Suprapubic skin (tissue), 4 donors: ENCODE data around the gene CARMIL3. TPM values are rescaled to one million over a fixed set of nuclear protein-coding genes. Genes with fewer than 3 reads are reported as not detected.
A peak's percentile ranks its signal among the peaks of the same experiment; 100 is the strongest.

Source experiments
- DNase-seq, 2 donors: peaks; one replicate each; pipeline ENCODE4 v3.0.0-alpha.2; 2019; ENCODE audit warnings: low spot score in 2 of 2
- H3K27ac ChIP-seq: fragments of 200-600 bp; sonication (generic); one replicate; pipeline ENCODE4 v1.5.1; 2019
- H3K27me3 ChIP-seq: fragments of 200-600 bp; sonication (generic); one replicate; pipeline ENCODE4 v1.5.1; 2019
- H3K36me3 ChIP-seq: fragments of 200-600 bp; sonication (generic); one replicate; pipeline ENCODE4 v1.5.1; 2019
- H3K4me1 ChIP-seq: fragments of 200-600 bp; sonication (generic); one replicate; pipeline ENCODE4 v1.5.1; 2019
- H3K4me3 ChIP-seq: fragments of 200-600 bp; sonication (generic); one replicate; pipeline ENCODE4 v1.5.1; 2019; ENCODE audit warnings: mild to moderate bottlenecking
- H3K9me3 ChIP-seq: fragments of 200-600 bp; sonication (generic); one replicate; pipeline ENCODE4 v1.5.1; 2019
- EP300 ChIP-seq: sonication (generic); formaldehyde crosslinking; IDR thresholded peaks from one replicate; pipeline ENCODE4 v1.6.1; 2017; ENCODE audit warnings: antibody characterized with exemption
- POLR2A ChIP-seq, 2 donors: fragments of 450-650 bp; IDR thresholded peaks; one replicate each; pipeline ENCODE4 v1.6.1; 2017; ENCODE audit warnings: antibody characterized with exemption in 2 of 2, mild to moderate bottlenecking in 2 of 2, moderate library complexity in 2 of 2
- POLR2AphosphoS5 ChIP-seq, 3 donors: sonication (generic); formaldehyde crosslinking; IDR thresholded peaks; one replicate each; pipeline ENCODE4 v1.6.1; 2017; ENCODE audit warnings: antibody characterized with exemption in 3 of 3
- WGBS: methylation state at CpG from one replicate; pipeline ENCODE4 v1.1.5; 2018; 5-methylcytosine and 5-hydroxymethylcytosine counted together
- total RNA-seq, 4 donors: library from RNA; depleted of rRNA; stranded (reverse); fragments of >200 nt; gene quantifications; one replicate each; pipeline ENCODE4 v1.1.0, GENCODE V29; 2016
- TF ChIP-seq, protein P1 (sequence below), 2 donors: fragments of 200-600 bp in 1 of 2; fragments of 450-650 bp in 1 of 2; sonication (generic) in 1 of 2; IDR thresholded peaks; one replicate each; pipeline ENCODE4 v1.5.1; 2016 to 2019; ENCODE audit warnings: antibody characterized with exemption in 2 of 2, mild to moderate bottlenecking in 1 of 2, moderate library complexity in 1 of 2

The CARMIL3 gene
- total RNA-seq, 4 donors from 2014 or later = 5.9 to 11.2 (median 7.7) TPM

DNA sequence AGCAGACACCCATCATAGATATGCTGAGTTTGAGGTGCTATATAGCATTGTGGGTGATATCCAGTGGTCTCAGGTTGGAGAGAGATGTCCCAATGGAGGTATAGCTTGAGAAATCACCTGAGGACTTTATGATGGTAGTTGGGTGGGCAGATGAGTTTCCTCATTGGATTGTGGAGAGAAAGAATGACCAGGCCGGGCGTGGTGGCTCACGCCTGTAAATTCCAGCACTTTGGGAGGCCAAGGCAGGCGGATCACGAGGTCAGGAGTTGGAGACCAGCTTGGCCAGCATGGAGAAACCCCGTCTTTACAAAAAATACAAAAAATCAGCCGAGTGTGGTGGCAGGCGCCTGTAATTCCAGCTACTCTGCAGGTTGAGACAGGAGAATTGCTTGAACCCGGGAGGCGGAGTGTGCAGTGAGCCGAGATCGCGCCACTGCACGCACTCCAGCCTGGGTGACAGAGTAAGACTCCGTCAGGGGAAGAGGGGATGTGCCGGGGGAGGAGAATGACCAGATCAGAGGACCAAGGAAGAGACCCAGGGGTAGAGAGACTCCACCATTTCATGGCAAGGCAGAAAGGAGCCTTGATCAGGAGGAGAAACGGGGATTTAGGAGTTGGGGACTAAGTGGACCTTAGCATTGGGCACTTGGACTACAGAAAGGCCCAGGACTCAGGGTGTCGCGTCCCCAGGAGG is 41.5 kb downstream of the CARMIL3 start:
- Histone ChIP-seq H3K27ac (peak overlapping the region; percentile 94), H3K36me3 (peaks cover 5% of the 10 kb centered on the region), H3K4me1 (peaks cover 35% of the 10 kb centered on the region), H3K4me3 (peak overlapping the region; percentile 97), H3K27me3 (no peaks in the 10 kb centered on the region), H3K9me3 (no peaks in the 10 kb centered on the region)
- TF ChIP-seq EP300 = no peak
- no peak for TF ChIP-seq POLR2AphosphoS5 (IDR thresholded peaks at IDR 0.05)
- TF ChIP-seq, protein P1, sequence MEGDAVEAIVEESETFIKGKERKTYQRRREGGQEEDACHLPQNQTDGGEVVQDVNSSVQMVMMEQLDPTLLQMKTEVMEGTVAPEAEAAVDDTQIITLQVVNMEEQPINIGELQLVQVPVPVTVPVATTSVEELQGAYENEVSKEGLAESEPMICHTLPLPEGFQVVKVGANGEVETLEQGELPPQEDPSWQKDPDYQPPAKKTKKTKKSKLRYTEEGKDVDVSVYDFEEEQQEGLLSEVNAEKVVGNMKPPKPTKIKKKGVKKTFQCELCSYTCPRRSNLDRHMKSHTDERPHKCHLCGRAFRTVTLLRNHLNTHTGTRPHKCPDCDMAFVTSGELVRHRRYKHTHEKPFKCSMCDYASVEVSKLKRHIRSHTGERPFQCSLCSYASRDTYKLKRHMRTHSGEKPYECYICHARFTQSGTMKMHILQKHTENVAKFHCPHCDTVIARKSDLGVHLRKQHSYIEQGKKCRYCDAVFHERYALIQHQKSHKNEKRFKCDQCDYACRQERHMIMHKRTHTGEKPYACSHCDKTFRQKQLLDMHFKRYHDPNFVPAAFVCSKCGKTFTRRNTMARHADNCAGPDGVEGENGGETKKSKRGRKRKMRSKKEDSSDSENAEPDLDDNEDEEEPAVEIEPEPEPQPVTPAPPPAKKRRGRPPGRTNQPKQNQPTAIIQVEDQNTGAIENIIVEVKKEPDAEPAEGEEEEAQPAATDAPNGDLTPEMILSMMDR (IDR thresholded peaks at IDR 0.05) = no peak
- TF ChIP-seq POLR2A (IDR thresholded peaks at IDR 0.05) = no peak
- no peak for DNase-seq
- WGBS = 59% methylated on average over 18 of the region's 19 CpGs

DNA sequence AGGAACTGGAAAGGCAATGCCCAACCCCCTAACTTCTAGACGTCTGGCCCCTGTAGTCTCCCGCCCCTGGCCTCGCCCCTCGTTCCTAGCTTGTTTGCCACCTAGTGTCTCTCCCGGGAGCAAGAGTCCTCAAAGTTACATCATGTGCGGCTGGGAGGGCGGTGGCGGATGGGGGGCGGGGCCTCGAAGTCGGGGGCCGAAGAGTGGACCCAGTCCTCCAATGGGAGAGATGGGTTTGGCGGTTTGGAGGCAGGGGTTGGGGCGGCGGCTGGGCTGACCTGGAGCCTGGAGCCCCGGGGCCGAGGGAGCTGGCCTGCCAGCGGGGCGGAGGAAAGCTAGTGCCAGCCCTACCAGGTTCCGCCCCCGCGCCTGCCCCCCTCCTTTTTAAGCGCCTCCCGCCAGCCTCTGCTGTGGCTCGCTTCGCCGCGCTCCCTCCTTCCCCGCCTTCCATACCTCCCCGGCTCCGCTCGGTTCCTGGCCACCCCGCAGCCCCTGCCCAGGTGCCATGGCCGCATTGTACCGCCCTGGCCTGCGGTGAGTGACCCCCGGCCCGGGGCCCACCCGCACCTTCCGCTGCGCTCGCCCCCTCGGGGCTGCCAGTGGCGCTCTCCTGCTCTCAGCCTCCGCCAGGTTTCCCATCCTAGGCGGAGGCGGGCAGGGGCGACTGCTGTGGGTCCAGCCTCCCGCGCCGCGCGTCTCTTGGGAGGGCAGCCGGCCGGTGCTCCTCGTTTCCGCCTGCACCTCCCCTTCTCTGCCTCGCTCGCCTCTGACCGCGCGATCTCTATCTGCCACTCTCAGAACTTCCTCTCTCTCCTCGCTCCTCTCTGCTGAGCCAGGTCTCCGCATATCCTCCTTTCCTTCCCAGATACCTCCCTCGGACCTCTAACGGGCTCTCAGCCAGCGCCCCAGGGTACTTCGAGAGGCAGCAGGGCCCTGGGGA is 42.4 kb downstream of the CARMIL3 start, which contains the start of gene PCK2:
PCK2 (plus strand) TSS at position 411 of the 940 bp plus-strand sequence; CDS start at position 506, 95 bp downstream.
- Histone ChIP-seq H3K4me3 (peak within 1 kb of the TSS; percentile 97), H3K9me3 (no peaks in the 10 kb centered on the region), H3K27ac (peak within 1 kb of the TSS; percentile 94), H3K27me3 (no peaks in the 10 kb centered on the region), H3K36me3 (peaks cover 12% of the 10 kb centered on the region), H3K4me1 (peaks cover 35% of the 10 kb centered on the region)
- 0% methylated on average over 37 of the region's 68 CpGs for WGBS
- DNase-seq = peak; percentile 96 to 97
- peak in 1 of 2 donors; percentile 51 for TF ChIP-seq POLR2A (IDR thresholded peaks at IDR 0.05)
- TF ChIP-seq, protein P1 (IDR thresholded peaks at IDR 0.05) = no peak

DNA sequence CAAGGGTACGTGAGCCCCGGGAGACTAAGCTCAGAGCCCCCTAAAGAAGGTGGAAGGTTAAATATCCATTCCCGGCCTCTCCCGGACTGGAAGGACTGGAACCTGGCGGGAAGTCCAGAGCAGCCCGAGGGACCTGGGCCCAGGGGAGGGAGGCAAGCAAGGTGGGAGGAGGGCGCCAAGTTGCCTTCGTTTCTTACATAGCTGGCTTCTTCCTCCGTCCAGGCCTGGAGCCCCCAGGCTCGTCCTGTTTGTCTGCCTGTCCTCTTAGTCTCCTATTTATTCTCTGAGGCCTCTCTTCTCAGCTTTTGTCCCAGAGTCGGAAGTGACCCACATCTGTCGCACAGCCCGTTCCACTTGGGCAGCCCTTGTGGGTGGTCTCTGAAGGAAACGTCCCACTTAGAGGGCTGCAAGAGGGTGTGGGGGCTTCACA is 43.0 kb downstream of the CARMIL3 start:
- DNase-seq = no peak
- Histone ChIP-seq H3K9me3 (no peaks in the 10 kb centered on the region), H3K27ac (peak overlapping the region; percentile 94), H3K36me3 (peaks cover 19% of the 10 kb centered on the region), H3K27me3 (no peaks in the 10 kb centered on the region), H3K4me1 (peaks cover 35% of the 10 kb centered on the region), H3K4me3 (peak overlapping the region; percentile 97)
- TF ChIP-seq POLR2A (IDR thresholded peaks at IDR 0.05) = no peak
- no peak for TF ChIP-seq POLR2AphosphoS5 (IDR thresholded peaks at IDR 0.05)
- TF ChIP-seq, protein P1 (IDR thresholded peaks at IDR 0.05) = no peak
- 9% methylated on average over 14 of the region's 14 CpGs for WGBS

DNA sequence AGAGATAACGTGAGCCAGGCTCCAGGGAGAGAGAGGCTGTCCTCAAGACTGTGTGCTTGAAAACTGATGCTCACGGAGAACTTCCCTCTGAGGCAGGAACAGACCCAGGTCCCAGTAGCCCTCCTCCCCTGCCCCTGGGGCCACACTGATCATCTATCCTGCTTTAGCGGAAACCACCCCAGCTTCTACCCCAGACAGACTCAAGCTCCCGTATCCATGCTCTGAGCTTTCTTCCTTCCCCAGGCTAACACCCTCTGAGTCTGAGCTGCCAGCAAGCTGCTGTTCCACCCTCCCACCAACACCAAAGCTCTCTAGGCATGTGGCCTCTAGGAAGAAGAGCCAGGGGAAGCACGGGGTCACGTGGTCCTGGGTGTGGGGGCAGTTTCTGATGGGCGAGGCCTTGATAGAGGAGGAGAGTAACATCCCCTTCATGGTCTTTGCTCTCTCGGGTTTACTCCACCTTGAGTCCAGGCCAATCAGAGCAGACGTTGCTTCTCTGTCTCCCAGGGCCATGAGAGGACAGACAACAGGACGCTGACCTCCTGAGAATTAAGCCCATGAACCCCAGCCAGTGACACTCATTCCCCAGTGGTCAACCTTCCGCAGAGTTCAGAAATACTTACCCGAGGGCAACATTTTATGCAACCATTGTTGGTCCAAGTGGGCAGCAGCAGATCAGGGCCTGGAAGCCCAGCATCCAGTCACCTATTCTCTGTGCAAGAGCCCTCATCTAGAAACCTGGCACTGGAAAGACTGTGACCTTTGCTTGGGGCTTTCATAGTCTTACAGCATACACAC is 43.7 kb downstream of the CARMIL3 start:
- H3K36me3 ChIP-seq = peaks cover 23% of the 10 kb centered on the region
- 50% methylated on average over 11 of the region's 12 CpGs for WGBS
- no peaks in the 10 kb centered on the region for H3K27me3 ChIP-seq
- H3K9me3 ChIP-seq = no peaks in the 10 kb centered on the region
- H3K4me3 ChIP-seq = peak overlapping the region; percentile 97
- DNase-seq = peak in 1 of 2 donors; percentile 81
- peak overlapping the region; percentile 94 for H3K27ac ChIP-seq
- H3K4me1 ChIP-seq = peaks cover 35% of the 10 kb centered on the region
- no peak for TF ChIP-seq POLR2AphosphoS5 (IDR thresholded peaks at IDR 0.05)
- no peak for TF ChIP-seq EP300
- TF ChIP-seq, protein P1 (IDR thresholded peaks at IDR 0.05) = no peak
- TF ChIP-seq POLR2A (IDR thresholded peaks at IDR 0.05) = no peak
